CD4-positive, alpha-beta T cell treated with Interleukin-2 at 100 ng/mL for 4 hours (primary cell): ENCODE data around the gene KCNJ6.

Experiments used
- DNase-seq: peaks from one replicate; pipeline ENCODE4 v3.0.0-alpha.2; 2020; ENCODE audit warnings: low spot score

KCNJ6 gene

GRCh38 chr21:37865156-37865555 lies 51.1 kb downstream of the KCNJ6 start:
- no peak for DNase-seq

DNA sequence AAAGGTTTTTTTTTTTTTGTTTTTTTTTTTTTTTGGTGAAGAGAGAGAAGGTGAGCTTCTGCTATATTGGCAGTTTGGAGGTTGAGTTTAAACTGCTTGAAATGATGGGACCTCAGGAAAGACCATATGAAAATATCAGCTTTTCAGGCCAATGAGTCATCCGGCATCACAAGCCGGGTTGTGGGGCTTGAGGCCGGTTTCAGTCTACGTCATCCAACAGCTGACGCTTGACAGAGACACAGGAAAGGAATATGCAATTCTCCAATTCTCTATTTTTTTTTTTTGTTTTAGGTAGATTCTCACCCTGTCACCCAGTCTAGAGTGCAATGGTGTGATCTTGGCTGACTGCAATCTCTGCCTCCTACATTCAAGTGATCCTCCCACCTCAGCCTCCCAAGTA lies 52.4 kb downstream of the KCNJ6 start:
- no peak for DNase-seq

DNA sequence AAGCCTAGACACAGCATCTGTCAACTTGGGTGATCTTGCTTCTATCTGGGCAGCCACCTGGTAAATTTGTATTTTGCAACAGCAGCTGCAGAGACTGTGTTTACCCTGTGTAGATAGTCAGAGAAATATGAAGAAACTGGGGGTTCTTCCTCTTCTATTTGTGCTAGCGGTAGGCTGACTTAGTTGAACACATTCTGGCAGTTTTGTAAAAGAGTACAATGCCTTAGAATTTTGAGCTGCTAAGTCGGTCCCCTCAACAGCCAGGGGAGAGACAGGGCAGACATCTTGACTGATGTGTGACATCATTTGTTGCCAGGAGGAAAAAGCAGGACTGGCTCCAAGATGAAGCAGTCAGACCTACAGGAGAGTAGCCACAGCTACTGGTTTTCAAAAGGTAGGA lies 53.7 kb downstream of the KCNJ6 start:
- no peak for DNase-seq

- no peak for DNase-seq
Observed at GRCh38 chr21:37861561-37861960, 54.7 kb downstream of the KCNJ6 start.

DNA sequence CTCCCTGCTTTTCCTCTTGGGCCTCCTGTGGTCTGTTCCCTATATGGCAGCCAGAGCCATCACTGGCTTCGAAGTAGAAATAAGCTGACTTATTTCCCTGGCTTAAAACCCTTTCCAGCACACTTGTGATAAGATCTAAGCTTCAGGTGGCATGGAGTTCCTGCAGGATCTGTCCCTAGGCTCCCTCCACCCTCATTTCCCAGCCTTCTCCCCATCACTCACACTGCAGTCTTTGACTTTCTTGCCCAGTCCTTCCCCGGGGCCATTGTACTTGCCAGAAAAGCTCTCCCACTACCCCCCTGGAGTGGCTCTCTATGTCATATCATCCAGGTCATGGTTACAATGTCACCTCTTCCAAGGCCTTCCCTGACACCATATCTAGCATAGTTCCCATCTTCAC lies 55.8 kb downstream of the KCNJ6 start:
- DNase-seq = no peak

GRCh38 chr21:37855647-37856625 lies 60.3 kb downstream of the KCNJ6 start:
- no peak for DNase-seq

GRCh38 chr21:37855271-37855646 lies 61.0 kb downstream of the KCNJ6 start:
- no peak for DNase-seq

DNA sequence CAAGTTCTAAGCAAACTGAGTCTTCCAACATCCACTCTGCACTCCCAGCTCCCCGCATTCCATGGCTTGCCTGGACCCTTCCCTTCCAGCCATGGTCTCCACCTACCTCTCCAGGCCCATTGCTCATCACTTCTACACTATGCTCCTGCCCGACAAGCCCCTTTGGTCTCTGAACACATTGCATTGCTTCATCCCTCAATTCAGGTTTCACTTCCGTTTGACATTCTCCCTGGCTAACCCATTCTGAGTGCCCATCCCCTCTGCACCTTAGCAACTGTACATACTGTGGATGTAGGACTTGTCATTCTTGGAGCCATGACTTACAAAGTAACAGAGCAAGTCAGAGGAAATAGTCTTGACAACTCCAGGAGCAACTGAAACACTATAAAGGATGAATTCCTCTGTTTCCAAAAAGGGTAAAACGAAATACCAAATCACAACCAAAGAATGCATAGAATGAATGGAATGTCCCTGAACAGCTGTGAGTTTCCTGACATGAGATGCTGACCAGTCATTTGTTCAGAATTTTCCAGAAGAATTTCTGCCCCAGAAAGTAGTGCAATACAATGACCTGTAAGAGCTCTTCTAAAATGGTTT lies 66.7 kb downstream of the KCNJ6 start:
- no peak for DNase-seq

DNA sequence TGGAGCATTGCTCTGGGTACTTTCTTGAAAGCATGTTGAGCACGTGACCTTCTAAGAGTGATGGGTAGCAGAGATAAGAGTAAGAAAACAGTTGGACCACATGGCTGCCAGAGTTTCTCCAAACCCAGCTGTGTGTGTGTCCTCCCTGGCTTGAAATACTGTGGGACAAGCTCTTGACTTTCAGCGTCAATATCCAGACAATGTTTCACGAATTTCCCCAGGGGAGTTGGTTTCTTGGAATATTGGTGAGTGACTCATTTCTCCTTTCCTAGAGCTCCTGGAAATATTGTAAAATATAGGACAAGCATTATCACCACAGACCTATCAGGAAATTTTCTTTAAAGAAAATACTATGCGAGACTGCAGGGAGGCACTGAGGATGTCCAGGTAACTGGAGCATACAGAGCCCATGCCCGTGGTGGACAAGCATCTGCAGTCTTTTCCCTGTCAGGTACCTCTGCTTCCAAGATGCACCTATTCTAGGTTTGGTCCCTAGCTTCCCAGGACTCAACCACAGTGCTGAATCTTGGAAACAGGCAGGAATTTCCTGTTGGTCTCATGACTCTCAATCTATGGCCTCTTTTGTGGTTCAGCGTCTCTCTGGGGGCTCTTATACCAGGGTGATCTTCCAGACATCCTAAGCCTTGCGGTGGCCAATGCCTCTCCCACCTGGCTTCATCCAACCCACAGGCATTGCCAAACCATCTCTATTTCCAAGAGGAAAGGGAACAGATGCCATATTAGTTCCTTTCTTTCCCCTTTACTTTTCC lies 67.4 kb downstream of the KCNJ6 start:
- DNase-seq = no peak

DNA sequence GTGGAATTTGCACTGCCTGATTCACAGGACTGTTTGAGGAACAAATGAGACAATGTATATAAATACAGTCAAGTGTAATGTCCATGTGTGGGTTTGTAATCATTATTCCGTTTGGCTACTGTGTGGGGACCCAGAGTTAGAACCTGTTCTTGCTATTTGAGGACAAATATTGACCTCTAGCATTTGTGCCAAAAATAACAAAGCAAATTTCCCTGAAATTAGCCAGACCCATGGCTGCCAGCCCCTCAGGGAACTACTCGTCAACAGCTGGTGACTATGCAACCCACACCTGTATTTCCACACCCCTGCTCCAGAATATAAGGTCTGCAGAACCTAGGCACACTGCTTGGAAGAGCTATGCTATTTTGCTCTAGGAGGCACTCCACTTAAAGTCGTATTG lies 70.7 kb downstream of the KCNJ6 start:
- DNase-seq = no peak

DNA sequence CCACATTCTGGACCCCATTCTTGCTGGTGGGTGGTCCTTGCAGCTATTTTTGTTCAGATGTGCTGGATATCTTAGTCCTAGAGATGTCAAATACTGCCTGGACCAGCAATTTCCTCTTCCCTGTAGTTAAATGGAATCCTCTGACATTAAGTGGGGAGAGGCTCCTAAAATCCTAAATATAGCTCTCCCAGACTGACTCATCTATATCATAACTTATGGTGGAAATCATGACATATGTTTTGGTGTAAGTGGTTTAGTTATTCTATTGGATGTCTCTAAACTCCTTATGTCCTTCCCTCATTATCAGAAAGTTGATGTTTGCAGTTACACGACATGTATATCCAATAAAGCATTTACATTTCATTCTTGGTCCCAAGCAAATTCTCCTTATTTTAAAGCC lies 73.1 kb downstream of the KCNJ6 start:
- no peak for DNase-seq

- no peak for DNase-seq
Observed at GRCh38 chr21:37842163-37842919, 73.9 kb downstream of the KCNJ6 start.

DNA sequence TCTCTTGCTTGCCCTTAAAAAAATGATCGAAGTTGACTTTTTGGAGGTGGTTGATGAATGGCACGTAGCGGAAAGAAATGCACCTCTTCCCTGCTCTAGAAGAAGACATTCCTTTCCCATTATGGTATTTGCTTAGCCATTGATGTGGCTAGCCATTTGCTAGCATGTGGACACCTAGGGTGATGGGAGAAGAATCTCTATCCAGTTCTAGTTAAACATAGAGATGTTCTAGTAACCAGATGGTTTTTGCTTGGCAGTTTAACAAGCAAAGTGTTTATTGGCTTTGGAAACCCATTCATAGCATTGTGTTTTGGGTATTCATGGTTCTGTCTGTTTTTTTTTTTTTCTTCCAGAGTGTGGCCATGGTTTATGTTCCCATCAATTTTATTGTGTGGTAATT lies 78.9 kb downstream of the KCNJ6 start:
- DNase-seq = no peak

DNA sequence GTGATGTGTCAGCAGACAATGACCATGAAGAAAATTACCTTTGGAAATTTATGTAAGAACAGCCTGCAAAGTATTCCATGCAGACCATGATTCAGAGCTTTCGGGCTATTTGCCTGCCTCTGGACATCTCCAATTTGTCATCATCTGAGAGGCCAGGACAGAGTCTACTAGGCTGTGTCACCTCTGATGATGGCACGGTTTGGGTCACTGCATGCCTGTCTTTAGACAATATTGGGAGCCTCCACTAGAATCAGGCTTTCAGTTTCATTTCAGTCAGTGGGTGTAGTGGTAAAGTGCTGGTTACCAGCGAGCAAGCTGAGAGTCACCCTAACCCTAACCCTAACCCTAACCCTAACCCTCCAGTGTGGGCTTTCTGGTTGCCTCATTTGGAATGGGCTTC lies 80.8 kb downstream of the KCNJ6 start:
- DNase-seq = no peak

GRCh38 chr21:37833301-37833700 lies 83.0 kb downstream of the KCNJ6 start:
- DNase-seq = no peak

- DNase-seq = no peak
Observed at GRCh38 chr21:37829447-37829846, 86.8 kb downstream of the KCNJ6 start.

- DNase-seq = no peak
Observed at GRCh38 chr21:37828991-37829390, 87.3 kb downstream of the KCNJ6 start.

DNA sequence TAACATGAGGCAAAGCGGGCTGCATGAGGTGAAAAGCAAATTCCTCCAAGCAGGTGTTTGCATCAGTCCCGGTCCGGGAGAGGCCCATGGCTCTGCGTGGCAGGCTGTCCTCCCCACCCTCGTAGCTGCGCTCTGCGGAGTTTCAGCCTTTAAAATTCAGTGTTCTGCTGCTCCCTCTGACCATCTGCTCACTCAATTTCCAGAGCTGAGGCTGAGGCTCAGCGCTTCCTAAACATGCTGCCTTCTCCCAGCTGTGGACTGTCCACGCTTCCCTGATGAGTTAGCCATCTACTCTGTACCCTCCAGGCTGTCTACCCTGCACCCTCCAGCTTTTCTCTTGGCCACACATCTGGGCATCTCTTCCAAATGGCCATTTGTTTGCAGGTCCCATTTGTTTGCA lies 87.7 kb downstream of the KCNJ6 start:
- no peak for DNase-seq

DNA sequence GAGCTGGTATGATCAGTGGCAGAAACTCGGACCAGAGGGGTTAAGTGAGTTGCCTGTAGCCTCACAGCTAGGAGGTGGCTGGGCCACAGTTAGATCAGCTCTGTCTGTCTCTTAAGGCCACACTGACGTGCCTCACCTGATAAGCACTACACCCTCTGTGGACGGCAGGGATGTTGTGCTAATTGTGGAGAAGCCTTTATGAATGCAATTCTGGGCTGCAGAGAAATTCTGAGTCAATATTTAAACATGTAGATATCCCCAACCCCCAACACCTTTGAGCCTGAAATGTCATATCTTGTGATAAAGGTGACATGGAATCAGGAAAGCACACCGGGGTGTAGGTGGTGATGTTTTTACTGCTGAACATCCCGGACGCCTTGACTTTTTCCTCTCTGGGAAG lies 88.3 kb downstream of the KCNJ6 start:
- no peak for DNase-seq

DNA sequence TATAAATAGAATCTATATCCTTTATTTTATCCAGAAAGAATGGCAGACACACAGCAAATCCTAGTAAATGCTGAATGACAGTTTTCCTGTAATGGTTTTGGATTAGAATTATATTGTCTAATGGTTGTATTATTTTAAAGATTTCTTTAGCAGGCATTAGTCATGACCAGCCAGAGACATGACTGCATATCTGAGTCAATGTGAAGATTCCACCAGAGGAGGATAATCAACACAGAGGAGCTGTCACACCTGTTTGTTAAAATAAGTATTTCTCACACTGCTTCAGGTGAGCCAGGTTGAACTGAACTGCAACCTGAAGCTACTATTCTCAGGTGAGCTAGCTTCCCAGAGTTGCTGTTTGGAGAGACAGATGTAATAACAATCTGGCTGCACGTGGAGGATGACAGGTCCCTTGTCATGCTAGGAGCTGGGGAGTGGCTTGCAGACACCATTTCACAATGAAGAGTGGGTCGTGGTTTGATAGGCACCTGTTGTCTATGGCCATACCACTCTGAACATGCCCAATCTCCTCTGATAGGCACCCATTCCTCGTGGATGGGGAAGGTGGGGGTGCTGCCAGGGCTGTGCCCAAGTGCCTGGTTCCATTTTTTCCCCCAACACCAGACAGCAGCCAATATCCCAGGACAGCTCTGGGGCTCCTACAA lies 94.3 kb downstream of the KCNJ6 start:
- DNase-seq = no peak

DNA sequence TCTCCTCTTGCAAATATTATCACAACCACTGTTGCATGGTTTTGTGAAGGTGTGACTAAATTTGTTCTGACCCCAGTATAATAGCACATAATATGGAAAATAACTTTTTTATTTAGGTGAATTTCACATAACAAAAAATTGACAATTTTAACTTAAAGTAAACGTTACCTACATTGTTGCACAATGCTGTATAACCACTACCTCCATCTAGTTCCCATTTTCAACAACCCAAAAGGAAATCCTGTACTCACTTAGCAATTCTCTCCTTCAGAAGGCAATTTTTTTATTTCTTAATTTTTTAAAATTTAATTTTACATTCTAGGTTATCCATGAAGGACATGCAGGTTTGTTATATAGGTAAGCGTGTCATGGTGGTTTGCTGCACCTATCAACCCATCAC lies 95.2 kb downstream of the KCNJ6 start:
- no peak for DNase-seq

DNA sequence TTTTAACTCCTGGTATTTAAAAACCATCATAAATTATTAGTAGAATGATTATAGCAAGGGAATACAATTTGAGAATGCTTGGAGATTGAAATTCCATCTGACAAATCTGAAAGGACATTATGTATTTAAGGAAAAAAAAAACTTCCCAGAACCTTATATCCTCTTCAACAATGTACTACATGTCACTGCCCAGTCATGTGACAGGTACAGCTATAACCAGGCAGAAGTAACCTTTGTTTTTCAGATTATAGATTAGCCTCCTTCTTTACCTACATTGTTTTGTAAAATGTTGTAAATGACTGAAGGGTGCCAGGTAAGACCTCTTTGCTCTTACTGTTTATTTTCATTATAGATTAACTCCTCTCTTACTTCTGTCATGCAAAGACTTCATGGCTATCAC lies 96.9 kb downstream of the KCNJ6 start:
- DNase-seq = no peak
